GM19025 (cell line): Measurements from ENCODE around the gene NREP.

Source experiments
- ATAC-seq: cut with Tn5 transposase; IDR thresholded peaks from one replicate; pipeline ENCODE4 v1.9.1; 2021; ENCODE audit warnings: mild to moderate bottlenecking, low read depth, moderate library complexity; ENCODE audit not compliant: unreplicated experiment

Gene NREP

DNA sequence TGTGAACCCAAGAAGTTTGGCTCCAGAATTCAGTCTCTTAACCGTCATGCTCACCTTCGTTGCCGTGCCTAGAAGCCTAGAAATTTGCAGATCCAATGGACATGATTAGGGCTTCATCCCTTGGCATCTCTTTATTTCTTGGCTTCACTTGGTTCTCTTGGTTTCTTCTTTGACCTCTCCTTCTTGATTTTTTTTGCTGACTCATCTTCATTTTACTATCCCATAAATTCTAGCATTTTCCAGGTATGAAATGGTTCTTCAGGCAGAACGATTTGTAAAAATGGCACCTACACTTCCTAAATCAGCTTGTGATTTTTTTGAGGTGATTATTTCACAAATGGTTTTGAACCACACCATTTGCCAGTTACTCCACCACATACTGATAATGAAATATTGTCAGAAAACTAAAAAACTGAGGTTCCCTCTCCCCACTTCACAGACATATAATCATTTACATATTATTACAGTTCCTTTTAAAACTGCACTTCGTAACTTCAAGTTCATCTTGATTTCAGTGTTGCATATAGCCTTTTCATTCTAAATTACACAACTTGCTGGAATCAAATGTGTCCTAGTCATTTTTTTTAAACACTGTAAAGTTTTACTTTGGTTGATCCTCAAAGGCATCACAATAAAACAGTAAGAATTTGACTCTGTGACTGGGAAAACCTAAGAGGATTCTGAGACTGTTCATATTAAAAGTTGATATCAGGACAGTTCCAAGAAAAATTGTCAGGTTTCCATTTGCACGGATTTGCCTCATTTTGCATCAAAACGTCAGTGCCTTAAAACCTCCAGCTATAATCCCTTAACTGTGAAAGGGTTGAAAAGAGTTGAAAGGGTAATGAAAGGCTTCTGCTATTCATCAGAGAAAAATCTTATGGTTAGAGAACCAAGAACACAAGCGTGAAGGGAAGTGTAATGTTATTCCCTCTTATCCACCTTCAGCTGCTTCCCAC, 8.9 kb upstream of the NREP start:
- ATAC-seq, result no peak

DNA sequence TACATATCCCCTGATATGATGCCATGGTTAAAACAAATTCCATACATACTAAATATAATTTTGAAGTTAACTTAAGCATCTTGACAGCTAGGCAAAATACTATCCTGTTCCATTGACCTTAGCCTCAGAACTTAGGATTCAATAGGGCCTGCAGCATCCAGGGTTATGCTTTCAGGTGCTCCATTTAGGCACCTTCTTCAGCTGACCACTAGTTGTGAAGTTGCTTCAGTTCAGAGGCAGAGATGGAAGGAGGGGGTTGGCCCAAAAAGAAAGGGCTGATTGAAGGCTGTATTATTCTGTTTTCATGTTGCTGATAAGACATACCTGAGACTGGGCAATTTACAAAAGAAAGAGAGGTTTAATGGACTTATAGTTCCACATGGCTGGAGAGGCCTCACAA, 7.0 kb upstream of the NREP start:
- no peak for ATAC-seq

DNA sequence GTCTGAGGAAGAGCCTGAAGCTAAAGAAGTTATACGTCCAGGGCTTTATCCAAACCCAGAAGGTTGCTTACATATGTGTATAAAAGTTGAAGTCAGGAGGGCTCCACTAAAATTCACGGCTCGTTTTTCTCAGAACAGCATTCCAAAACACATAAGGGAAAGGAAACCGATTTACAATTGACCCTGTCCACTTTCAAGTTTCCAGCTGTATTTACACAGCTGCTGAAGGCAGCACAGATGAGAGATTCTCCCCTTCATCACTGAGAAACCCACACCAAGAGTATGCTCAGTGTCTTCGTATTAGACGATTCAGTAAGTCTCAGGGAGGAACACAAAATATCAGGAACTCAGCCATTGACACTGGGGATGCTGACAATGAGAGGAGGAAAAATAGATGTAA, 5.9 kb upstream of the NREP start:
- no peak for ATAC-seq

DNA sequence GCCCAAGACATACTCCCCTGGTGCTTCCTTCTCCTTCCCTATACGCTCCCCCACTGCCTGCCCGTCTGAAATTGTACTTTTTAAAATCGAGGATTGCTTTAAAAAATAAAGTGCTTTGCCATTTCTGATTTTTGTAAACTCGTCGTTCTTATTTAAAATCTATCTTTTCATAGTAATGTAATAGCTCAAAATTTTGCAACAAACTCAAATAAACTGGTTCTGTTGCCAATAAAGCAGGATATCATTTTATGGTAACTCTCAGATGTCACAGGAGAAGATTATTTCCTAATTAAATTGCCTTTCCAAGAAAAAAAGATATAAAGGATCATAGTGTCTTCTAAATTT, 1.3 kb upstream of the NREP start:
- ATAC-seq, result no peak

DNA sequence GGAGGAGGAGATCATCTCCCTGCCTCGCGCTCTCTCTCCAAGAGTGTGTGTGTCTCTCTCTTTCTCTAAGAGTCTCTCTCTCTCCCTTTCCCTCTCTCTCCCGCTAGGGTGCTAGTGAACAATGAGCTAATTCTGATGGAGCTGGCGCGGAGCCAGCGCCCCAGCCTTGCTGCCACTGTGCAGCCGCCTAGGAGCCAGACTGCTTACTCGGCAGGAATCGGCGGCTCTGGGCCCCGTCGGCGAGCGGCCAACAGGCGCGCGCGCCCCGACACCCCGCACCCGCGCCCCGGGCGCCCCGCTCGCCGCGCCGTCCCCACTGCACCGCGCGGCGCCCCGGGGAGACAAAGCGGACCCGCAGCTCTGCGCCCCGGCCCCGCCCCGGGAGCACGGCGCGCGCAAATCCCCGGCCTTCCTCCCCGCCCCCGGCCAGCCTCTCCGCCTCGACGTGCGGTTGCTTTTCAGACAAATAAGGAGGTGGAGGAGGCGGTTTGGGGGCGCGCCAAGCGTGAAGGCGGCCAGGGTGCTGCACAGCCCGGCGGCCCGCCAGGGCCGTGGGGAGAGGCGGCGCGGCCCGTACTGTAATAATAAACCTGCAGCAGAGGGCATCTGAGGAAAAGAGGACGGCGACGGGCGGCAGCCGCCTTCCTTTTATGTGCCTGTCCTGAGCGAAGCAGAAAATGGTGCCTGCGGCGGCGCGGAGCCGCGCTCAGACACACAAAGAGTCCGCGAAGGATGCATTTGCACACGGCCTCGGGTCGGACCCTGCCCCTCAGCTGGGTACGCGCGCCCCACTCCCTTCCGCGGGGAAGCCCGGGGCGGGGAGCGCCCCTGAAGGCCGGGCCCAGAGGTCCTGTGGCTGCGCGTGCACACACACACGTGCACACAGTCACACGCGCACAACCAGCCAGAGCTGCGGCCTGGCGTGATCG, 625 bp upstream of the NREP start:
- ATAC-seq, result peak; percentile 78

DNA sequence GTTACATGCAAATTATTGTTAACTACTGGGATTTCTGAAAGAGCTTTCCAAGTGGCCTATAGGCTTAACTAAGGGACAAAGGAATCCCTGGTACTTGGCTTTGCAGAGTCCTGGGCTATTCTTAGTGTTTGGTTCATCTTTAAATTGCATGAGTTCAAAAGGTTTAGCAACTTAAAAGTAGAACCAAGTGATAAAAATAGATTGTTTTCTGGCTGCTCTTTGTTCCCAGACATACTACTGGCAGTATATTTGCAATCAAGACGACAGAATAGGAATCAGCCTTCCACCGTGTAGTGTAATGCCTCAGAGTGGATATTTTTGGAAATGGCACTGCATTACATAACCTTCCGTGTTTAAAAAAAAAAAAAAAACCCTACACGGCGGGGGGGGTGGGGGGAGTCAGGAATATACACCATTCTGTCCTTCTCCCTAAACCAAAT, 1.0 kb downstream of the NREP start:
- ATAC-seq, result no peak

DNA sequence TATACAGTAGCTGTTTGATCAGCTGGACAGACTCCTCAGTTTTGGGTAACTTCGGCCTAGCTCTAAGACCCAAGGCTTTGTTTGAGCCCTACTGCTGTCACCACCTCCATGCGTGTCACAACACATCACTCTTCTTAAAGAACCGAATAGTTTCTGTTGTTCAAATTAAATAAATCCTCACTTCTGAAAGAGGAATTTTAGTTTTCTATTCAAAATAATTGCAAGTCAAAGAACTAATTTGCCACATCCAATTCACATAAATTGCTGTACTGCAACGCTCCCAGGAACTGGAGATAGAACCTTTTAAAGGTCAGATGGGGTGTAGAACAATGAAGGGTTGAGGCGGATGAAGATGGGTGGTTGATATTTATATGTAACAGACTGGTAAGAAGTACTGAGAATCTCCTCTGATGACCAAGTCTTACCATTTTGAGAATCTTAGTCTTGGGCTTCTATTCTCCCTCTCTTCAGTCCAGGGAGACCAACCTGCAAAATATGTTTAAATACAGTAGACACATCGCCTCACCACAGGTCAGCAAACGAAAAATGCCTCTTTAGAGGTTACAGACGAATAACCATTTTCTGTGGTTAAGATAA, 1.6 kb downstream of the NREP start:
- no peak for ATAC-seq

DNA sequence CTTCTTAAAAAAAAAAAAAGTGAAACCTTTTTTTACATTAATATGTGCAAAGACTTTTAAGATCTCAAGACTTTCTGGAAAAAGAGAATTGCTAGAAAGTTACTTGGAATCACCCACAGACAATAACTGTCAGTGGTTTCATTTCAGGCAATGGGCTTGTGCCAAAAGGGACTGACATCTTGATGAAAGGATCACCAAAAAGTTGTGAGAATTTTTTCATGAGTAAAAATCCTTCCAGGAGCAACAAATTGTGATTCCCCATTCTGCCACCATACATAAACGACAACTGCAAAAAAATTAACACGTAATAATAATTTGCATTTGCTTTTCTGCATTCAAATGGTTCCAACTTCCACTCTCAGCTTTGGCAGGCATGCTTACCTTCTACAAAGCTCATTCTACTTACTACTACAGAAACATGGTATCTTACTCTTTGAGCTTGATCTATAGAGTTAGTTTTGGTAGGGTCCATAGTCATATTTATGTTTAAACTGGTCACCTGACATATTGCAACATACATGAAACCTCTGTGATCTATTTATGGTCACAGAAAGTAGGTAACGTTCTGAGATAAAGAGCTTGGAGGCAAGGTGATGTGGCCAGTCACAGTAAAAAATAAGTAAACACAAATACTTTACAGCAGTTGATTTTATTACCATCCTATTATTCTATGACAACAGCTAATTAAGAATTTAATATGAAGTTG, 3.0 kb downstream of the NREP start:
- no peak for ATAC-seq

DNA sequence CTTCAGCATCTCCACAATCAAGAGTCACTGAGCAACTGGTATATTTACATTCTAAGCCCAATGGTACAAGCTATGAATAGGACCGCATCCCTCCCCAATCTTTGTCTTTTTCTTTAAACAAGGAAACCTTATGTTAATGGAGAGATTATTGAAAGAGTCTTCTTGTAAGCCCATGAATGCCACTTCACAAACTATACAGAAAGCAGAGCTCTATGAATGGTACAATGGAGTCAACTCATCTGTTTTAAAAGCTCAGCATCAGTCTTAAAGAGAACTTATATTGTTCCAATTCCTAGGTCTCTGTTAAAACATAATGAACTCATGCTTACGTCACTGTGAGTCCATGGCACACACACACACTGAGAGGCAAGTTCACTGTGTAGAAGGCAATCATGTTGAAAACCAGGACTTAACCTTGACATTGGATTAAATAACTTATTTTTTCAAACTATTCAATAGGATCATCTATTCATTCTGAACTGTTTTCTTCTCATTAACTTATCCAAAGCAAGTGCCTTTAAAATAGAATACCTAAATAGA, 4.5 kb downstream of the NREP start:
- ATAC-seq, result no peak

DNA sequence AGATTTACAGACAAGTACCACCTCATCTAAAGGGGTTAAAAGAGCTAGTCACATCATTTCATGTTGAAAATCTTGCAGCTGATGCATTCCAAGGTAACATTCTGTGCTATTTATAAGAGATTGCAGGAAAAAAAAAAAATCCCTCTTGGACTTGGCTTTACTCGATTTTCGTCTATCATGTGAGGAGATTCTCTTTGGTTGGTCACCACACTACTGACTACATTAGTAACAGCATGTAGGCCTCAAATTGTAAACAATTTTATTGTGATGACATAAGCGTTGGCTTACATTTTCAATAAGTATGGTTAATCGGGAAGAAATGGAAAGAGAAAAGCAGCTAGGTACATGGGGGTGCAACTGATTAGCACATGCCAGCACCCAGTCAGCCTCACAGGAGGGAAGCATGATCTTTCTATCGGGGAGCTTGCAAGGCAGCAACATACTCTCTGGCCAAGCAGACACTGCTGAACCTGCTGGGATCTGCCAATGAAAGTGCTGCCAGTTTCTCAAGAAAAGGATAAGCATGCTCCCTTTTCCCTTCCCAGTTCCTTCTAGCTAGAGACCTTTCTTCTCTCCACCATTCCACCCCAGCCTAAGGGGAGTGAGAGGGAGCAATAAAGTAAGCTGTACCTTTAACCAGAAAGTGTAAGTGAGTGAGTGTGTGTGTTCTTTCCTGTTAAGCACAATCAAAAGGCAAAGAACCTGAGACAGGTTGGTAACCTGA, 7.5 kb downstream of the NREP start:
- no peak for ATAC-seq

DNA sequence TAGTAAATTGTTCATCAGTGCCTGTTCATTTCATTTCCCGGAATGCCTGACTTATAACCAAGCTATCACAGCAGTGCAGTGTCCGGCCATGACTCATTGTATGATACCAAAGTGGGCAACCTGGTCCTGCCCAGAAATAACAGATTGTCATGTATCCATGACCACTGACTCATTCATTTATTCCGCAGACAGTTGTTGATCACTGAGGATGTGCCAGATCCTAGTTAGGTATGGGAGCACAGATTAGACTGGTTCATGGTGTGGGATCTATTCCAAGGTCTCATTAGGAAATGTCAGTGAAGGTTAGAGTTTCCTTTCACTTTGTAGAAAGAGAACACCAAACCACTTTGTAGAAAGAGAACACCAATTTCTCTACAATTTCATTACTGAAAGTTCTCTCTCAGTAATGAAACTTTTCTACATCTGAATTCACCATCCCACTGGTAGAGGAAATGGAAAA, 8.7 kb downstream of the NREP start:
- no peak for ATAC-seq

DNA sequence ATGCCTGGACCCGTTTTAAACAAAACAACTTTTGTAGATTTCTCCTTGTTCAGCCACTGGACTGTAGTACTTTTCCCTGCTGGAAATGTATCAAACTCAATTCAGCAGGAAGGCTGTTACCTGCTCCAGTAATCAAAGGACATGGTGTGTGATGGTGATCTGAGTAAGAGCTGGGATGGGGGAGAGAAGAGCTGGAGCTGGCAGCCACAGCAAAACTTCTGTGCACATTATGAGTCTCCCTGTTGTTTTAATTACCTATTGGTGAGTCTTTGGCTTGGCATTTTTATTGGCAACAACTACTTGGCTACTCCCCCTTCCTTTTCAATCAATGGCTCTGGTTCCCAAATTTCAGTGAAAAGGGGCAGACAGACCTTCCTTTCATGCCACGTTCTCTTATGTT, 9.7 kb downstream of the NREP start:
- no peak for ATAC-seq

DNA sequence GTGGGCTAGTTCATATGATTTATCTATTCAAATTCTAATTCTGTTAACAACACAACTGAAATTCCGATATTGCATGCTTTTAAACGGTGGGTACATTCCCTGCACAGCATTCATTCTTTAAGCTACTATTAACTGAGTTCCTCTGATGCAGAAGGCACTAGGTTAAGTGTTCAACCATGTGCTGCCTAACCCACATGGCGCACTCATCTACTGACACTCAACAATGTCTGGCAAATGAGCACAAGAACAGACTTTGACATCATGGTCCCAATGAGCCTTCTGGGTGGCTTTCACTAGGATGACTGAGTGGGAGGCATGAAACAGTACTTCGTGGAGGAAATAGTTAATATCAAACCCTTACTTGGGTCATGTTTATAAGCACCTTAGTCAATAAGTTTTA, 10.2 kb downstream of the NREP start:
- no peak for ATAC-seq

DNA sequence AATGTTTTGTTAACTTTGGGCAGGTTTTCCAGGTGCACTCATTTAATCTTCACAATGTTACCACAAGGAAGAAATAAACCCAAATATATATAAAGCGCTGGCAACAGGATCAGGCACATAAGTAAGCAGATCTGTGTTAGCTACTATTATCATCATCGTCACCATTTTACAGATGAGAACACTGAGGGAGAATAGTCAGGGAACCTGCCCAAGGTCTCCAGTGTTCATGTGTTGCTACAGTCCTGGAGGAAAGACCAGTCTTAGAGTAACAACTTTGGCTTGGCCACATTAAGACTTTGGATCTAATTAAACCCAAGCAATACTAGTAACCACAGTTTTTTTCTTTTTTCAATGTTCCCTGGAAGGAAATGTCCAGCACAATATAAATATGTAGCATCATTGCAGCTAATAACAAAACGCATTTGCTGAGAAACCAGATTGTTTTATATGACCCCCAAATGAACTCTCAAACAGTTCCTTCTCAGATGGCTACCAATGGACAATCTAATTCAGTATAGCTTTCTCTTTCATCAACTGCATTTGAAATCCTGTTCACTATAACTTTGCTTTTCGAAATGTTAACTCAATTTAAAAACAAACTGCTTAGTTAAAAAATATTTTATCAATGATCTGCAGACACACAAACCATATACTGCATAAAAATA, 11.8 kb downstream of the NREP start:
- ATAC-seq, result no peak

DNA sequence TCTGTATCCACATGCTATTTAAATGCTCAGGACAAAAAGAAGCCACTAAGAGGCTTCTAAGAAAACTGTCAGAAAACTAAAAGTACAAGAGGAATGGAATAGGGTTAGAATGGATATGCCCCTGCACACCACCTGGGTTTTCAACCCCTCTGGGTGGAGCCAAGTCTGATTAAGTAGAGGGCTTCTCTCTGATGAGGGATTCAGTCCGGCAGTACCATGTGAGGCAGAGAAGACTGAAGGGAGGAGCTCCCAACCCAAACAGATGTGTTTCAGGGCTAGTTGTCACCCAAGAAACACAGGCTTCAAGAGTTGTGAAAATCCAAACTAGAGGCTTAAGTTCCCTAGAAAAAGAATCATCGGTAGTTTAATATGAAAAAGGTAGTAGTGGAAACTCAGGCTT, 12.5 kb downstream of the NREP start:
- ATAC-seq, result no peak

DNA sequence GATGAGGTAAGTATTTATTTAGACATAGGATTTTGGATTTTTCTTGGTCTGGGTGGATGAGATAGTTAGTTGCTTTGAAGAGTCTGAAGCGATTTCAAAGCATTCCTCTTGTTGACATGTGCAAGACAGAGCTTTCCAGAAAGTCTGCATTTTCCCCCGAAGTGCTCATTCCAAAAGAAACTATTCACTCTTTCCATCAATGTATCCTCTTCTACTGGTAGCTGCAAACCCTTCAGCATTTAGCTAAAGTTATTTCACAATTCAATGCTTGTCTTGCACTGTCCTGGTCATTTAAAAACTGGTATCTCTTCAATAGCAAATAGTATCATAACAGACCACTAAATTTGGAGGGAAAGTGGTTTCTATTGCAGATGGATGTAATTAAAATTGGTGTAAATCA, 13.0 kb downstream of the NREP start:
- ATAC-seq, result no peak

DNA sequence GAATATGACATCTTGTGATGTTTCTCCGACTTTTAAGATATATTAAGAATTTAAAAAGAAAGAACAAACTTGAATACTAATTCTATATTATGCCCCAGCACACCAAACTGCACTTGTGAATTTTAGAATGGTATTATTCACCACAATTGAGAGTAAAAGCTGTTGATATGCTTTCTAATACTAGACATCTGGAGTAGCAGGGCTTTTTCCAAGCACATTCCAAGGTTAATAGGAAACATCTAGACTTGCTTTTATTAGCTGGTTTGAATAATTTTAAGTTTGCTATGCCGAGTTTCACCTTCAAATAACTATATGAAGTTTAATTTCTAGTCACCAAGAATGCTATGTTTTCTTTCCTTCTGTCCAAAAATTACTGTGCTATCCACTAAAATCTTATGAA, 13.5 kb downstream of the NREP start:
- no peak for ATAC-seq

DNA sequence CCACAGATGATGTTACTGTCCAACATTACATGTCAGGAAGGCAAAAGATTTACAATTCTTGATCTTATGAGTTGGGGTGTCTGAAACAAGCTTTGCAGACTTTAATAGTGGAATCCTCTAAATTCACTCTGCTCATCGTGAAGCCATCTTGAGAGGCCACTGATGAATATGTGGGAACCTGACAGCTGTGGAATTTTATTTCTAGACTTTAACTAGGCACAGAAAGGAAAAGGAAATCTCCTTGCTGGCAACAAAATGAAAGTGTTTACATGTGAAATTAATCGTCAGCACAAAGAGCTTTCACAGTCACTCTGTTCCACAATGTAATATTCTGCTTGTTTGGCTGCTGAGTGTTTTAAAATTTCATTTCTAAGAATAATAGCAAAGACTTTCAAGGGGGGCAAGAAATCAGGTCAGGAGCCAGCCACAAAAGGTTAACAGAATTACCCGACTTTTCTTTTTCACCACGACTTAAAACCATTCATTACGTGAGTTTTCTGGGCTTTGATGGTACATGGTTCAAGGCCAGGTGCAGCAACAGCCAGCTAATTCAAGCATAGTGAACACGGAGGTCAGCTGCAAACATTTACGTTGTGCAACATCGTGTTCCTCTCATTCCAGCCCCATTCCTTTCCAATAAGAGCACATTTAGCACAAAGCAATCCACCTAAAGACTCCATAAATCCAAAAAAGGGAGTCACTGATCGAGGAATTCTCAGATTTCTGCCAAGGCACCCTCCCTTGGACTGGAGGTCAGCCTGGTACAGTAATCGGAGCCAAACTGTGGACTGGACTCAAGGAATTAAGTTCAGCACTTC, 14.6 kb downstream of the NREP start:
- no peak for ATAC-seq
